Measurements from ENCODE around the gene BLM.
"Not testable (repeated sequence)": the region's sequence is repeated elsewhere in the genome, so short reads cannot be mapped to it uniquely, and the experiment has no call there.

Gene BLM

GRCh38 chr15:90730290-90730689 lies 13.1 kb downstream of the BLM start:
- DNase-seq (ENCODE audit: low read depth in 2 of 3, low spot score in 1 of 3), result no peak

- no peak for DNase-seq (ENCODE audit: low read depth in 2 of 3, low spot score in 1 of 3)
Observed at GRCh38 chr15:90735923-90736322, 18.8 kb downstream of the BLM start.

GRCh38 chr15:90740545-90740944 lies 23.4 kb downstream of the BLM start:
- DNase-seq (ENCODE audit: low read depth in 2 of 3, low spot score in 1 of 3), result not testable (repeated sequence)

GRCh38 chr15:90742087-90742486 lies 24.9 kb downstream of the BLM start:
- no peak for DNase-seq (ENCODE audit: low read depth in 2 of 3, low spot score in 1 of 3)

GRCh38 chr15:90743407-90743806 lies 26.3 kb downstream of the BLM start:
- DNase-seq (ENCODE audit: low read depth in 2 of 3, low spot score in 1 of 3), result no peak

- DNase-seq (ENCODE audit: low read depth in 2 of 3, low spot score in 1 of 3), result no peak
Observed at GRCh38 chr15:90744759-90745402, 27.7 kb downstream of the BLM start.

GRCh38 chr15:90749754-90750153 lies 32.6 kb downstream of the BLM start:
- DNase-seq (ENCODE audit: low read depth in 2 of 3, low spot score in 1 of 3), result no peak

GRCh38 chr15:90750186-90750585 lies 33.0 kb downstream of the BLM start:
- DNase-seq (ENCODE audit: low read depth in 2 of 3, low spot score in 1 of 3), result peak; percentile 7 to 18 (median 11)

- no peak for DNase-seq (ENCODE audit: low read depth in 2 of 3, low spot score in 1 of 3)
Observed at GRCh38 chr15:90751300-90751825, 34.2 kb downstream of the BLM start.

- no peak for DNase-seq (ENCODE audit: low read depth in 2 of 3, low spot score in 1 of 3)
Observed at GRCh38 chr15:90756916-90757315, 39.8 kb downstream of the BLM start.

- DNase-seq (ENCODE audit: low read depth in 2 of 3, low spot score in 1 of 3), result no peak
Observed at GRCh38 chr15:90757461-90757860, 40.3 kb downstream of the BLM start.

- DNase-seq (ENCODE audit: low read depth in 2 of 3, low spot score in 1 of 3), result no peak
Observed at GRCh38 chr15:90760661-90761232, 43.6 kb downstream of the BLM start.

- no peak for DNase-seq (ENCODE audit: low read depth in 2 of 3, low spot score in 1 of 3)
Observed at GRCh38 chr15:90761629-90762028, 44.5 kb downstream of the BLM start.

GRCh38 chr15:90762109-90762508 lies 45.0 kb downstream of the BLM start:
- DNase-seq (ENCODE audit: low read depth in 2 of 3, low spot score in 1 of 3), result no peak

- DNase-seq (ENCODE audit: low read depth in 2 of 3, low spot score in 1 of 3), result no peak
Observed at GRCh38 chr15:90763366-90764099, 46.4 kb downstream of the BLM start.

GRCh38 chr15:90765531-90765930 lies 48.4 kb downstream of the BLM start:
- DNase-seq (ENCODE audit: low read depth in 2 of 3, low spot score in 1 of 3), result no peak

- DNase-seq (ENCODE audit: low read depth in 2 of 3, low spot score in 1 of 3), result no peak
Observed at GRCh38 chr15:90765966-90766365, 48.8 kb downstream of the BLM start.

GRCh38 chr15:90769375-90769774 lies 52.2 kb downstream of the BLM start:
- DNase-seq (ENCODE audit: low read depth in 2 of 3, low spot score in 1 of 3), result no peak

GRCh38 chr15:90773485-90773884 lies 56.3 kb downstream of the BLM start:
- DNase-seq (ENCODE audit: low read depth in 2 of 3, low spot score in 1 of 3), result no peak

- no peak for DNase-seq (ENCODE audit: low read depth in 2 of 3, low spot score in 1 of 3)
Observed at GRCh38 chr15:90774731-90775514, 57.8 kb downstream of the BLM start.

GRCh38 chr15:90780916-90781315 lies 63.8 kb downstream of the BLM start:
- no peak for DNase-seq (ENCODE audit: low read depth in 2 of 3, low spot score in 1 of 3)
